ENCODE results near the gene SHISAL2A.

SHISAL2A gene

GRCh38 chr1:52632732-52633290, at the start of gene SHISAL2A:
Gene SHISAL2A (plus strand): TSS chr1:52633168. CDS start chr1:52633494, 326 bp downstream.
- no peak for DNase-seq

- DNase-seq, result no peak
Measured at GRCh38 chr1:52585474-52585873, 47.5 kb upstream of the SHISAL2A start.

- DNase-seq, result no peak
Measured at GRCh38 chr1:52588027-52588426, 44.9 kb upstream of the SHISAL2A start.

GRCh38 chr1:52588535-52588934, 44.4 kb upstream of the SHISAL2A start:
- no peak for DNase-seq

- DNase-seq, result no peak
Measured at GRCh38 chr1:52590266-52590665, 42.7 kb upstream of the SHISAL2A start.

GRCh38 chr1:52592637-52593323, 40.2 kb upstream of the SHISAL2A start:
- DNase-seq, result no peak

GRCh38 chr1:52593495-52593894, 39.5 kb upstream of the SHISAL2A start:
- no peak for DNase-seq

- no peak for DNase-seq
Measured at GRCh38 chr1:52595061-52595460, 37.9 kb upstream of the SHISAL2A start.

- DNase-seq, result no peak
Measured at GRCh38 chr1:52597912-52598311, 35.1 kb upstream of the SHISAL2A start.

- DNase-seq, result no peak
Measured at GRCh38 chr1:52598729-52599128, 34.2 kb upstream of the SHISAL2A start.

GRCh38 chr1:52599236-52599635, 33.7 kb upstream of the SHISAL2A start:
- no peak for DNase-seq

- DNase-seq, result no peak
Measured at GRCh38 chr1:52600533-52601179, 32.3 kb upstream of the SHISAL2A start.

GRCh38 chr1:52601519-52601918, 31.4 kb upstream of the SHISAL2A start:
- no peak for DNase-seq

- no peak for DNase-seq
Measured at GRCh38 chr1:52601991-52602855, 30.7 kb upstream of the SHISAL2A start, which contains the start of gene GPX7. Gene GPX7 (plus strand): TSS chr1:52602371. CDS start chr1:52602410, 39 bp downstream.

- no peak for DNase-seq
Measured at GRCh38 chr1:52602856-52603600, 29.9 kb upstream of the SHISAL2A start.

- no peak for DNase-seq
Measured at GRCh38 chr1:52603630-52604029, 29.3 kb upstream of the SHISAL2A start.

GRCh38 chr1:52604063-52604770, 28.8 kb upstream of the SHISAL2A start:
- no peak for DNase-seq

GRCh38 chr1:52613636-52614373, 19.2 kb upstream of the SHISAL2A start:
- DNase-seq, result no peak

- no peak for DNase-seq
Measured at GRCh38 chr1:52614671-52615070, 18.3 kb upstream of the SHISAL2A start.

GRCh38 chr1:52615489-52616042, 17.4 kb upstream of the SHISAL2A start:
- DNase-seq, result no peak

GRCh38 chr1:52621950-52622349, 11.0 kb upstream of the SHISAL2A start:
- no peak for DNase-seq
